Ascending aorta (tissue), 2 donors: ENCODE data around the gene KRT6A. TPM values are rescaled to one million over a fixed set of nuclear protein-coding genes. Genes with fewer than 3 reads are reported as not detected.

Experiments used
- DNase-seq, 2 donors: peaks; one replicate each; pipeline ENCODE4 v3.0.0-alpha.2; 2019; ENCODE audit warnings: low spot score in 2 of 2
- H3K27ac ChIP-seq, 2 donors: fragments of 200-600 bp; sonication (generic); one replicate each; pipeline ENCODE4 v1.5.1; 2016 to 2017; ENCODE audit warnings: mild to moderate bottlenecking in 1 of 2
- H3K27me3 ChIP-seq: fragments of 200-600 bp; sonication (generic); one replicate; pipeline ENCODE4 v1.5.1; 2017
- H3K36me3 ChIP-seq, 2 donors: fragments of 200-600 bp; sonication (generic); one replicate each; pipeline ENCODE4 v1.5.1; 2016
- H3K4me1 ChIP-seq, 2 donors: fragments of 200-600 bp; sonication (generic); one replicate each; pipeline ENCODE4 v1.5.1; 2016 to 2017; ENCODE audit warnings: mild to moderate bottlenecking in 1 of 2
- H3K4me3 ChIP-seq, 2 donors: fragments of 200-600 bp; sonication (generic); one replicate each; pipeline ENCODE4 v1.5.1; 2016 to 2017; ENCODE audit warnings: mild to moderate bottlenecking in 1 of 2
- H3K9me3 ChIP-seq, 2 donors: fragments of 200-600 bp; sonication (generic); one replicate each; pipeline ENCODE4 v1.5.1; 2016
- intact Hi-C: fragments of 100-400 bp; cut with DNase I; formaldehyde crosslinking; loops from one replicate; pipeline ENCODE4 v1.15.1; 2023
- total RNA-seq: library from RNA; depleted of rRNA; stranded (reverse); fragments of >200 nt; gene quantifications from one replicate; pipeline ENCODE4 v1.1.0, GENCODE V29; 2016
- TF ChIP-seq, protein P1 (sequence below), 3 experiments: fragments of 200-600 bp in 2 of 3; fragments of 450-650 bp in 1 of 3; sonication (generic) in 2 of 3; IDR thresholded peaks; one replicate each; pipeline ENCODE4 v1.5.1; 2016 to 2019; ENCODE audit warnings: antibody characterized with exemption in 3 of 3, mild to moderate bottlenecking in 1 of 3, moderate library complexity in 1 of 3

KRT6A gene
- total RNA-seq, 1 donor from 2014 or later: 3.4 TPM

DNA sequence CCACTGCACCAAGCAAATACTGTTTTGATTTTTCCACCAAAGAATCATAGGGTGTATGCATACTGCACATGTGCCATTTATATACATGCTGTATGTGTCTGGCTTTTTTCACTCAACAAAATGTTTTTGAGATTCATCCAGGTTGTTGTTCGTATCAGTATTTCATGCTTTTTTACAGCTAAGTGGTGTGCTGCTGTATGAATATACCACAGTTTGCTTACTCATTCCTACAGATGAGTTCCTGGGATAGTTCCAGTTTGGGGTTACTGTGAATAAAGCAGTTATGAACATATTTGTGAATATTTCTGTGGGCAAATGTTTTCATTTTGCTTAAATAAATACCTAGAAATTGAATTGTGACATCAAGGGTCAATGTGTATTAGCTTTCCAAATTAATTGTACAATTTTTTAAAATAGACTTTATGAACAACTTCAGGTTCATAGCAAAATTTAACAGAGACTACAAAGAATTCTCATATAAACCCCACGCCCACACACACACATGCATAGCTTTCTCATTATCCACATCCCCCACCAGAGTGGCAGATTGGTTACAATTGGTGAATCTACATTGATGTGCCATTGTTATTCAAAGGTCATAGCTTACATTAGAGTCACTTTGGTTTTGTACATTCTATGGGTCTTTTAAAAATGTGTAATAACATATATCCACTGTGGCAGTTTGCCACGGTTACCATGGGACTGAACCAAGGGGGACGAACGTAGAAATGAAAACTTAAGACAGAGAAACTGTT lies 6.9 kb upstream of the KRT6A start:
- TF ChIP-seq, protein P1, sequence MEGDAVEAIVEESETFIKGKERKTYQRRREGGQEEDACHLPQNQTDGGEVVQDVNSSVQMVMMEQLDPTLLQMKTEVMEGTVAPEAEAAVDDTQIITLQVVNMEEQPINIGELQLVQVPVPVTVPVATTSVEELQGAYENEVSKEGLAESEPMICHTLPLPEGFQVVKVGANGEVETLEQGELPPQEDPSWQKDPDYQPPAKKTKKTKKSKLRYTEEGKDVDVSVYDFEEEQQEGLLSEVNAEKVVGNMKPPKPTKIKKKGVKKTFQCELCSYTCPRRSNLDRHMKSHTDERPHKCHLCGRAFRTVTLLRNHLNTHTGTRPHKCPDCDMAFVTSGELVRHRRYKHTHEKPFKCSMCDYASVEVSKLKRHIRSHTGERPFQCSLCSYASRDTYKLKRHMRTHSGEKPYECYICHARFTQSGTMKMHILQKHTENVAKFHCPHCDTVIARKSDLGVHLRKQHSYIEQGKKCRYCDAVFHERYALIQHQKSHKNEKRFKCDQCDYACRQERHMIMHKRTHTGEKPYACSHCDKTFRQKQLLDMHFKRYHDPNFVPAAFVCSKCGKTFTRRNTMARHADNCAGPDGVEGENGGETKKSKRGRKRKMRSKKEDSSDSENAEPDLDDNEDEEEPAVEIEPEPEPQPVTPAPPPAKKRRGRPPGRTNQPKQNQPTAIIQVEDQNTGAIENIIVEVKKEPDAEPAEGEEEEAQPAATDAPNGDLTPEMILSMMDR (IDR thresholded peaks at IDR 0.05): no peak
- no peak overlapping the region for H3K4me3 ChIP-seq
- intact Hi-C loops: no loop called here
- H3K4me1 ChIP-seq: no peaks in the 10 kb centered on the region
- no peak overlapping the region for H3K27ac ChIP-seq
- no peak for DNase-seq
- H3K36me3 ChIP-seq: no peaks in the 10 kb centered on the region
- no peaks in the 10 kb centered on the region for H3K27me3 ChIP-seq
- H3K9me3 ChIP-seq: no peaks in the 10 kb centered on the region

DNA sequence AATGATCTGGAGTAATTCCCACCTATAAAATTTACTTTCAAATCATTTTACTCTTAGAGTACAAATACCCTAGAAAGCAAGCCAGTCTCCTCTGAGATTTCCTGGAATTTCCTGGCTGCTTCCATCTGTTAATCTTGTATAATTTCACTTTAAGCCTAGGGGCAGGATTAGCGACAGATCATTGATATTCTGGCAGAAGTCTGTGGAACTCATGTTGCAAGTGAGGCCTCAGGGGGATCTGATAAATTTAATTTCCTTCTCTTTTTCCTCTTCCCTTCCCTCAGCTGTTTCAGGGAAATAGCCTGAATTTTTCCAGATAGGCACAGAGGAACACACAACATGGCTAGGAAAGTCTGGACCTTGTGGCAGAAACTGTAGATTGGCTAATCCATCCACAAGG lies 5.9 kb upstream of the KRT6A start:
- TF ChIP-seq, protein P1 (IDR thresholded peaks at IDR 0.05): no peak
- no peaks in the 10 kb centered on the region for H3K4me1 ChIP-seq
- no peaks in the 10 kb centered on the region for H3K9me3 ChIP-seq
- no peak overlapping the region for H3K4me3 ChIP-seq
- no peak for DNase-seq
- peaks cover 4% of the 10 kb centered on the region for H3K27me3 ChIP-seq
- H3K36me3 ChIP-seq: no peaks in the 10 kb centered on the region
- intact Hi-C loops: no loop called here
- H3K27ac ChIP-seq: no peak overlapping the region

DNA sequence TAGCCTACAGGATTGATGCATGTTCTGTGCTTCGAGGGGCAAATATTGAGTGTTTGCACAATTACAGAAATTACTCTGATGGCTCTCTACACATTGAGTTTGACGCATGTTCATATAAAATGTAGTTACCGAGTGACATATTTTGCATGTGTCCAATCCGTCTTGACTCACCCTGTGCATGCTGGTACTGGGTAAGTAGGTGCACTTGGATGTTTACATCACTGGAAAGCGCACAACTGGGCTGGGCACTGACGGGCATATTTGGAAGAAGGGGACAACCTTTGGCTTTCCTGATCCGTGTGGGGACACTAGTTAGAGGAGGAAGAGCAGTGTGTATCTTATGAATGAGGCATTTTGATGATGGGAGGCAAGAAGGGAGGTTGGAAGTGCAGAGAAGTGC lies 4.9 kb upstream of the KRT6A start:
- H3K9me3 ChIP-seq: no peaks in the 10 kb centered on the region
- peaks cover 4% of the 10 kb centered on the region for H3K27me3 ChIP-seq
- no peak overlapping the region for H3K4me3 ChIP-seq
- TF ChIP-seq, protein P1 (IDR thresholded peaks at IDR 0.05): no peak
- no peak for DNase-seq
- H3K36me3 ChIP-seq: no peaks in the 10 kb centered on the region
- H3K4me1 ChIP-seq: no peaks in the 10 kb centered on the region
- intact Hi-C loops: no loop called here
- no peak overlapping the region for H3K27ac ChIP-seq

DNA sequence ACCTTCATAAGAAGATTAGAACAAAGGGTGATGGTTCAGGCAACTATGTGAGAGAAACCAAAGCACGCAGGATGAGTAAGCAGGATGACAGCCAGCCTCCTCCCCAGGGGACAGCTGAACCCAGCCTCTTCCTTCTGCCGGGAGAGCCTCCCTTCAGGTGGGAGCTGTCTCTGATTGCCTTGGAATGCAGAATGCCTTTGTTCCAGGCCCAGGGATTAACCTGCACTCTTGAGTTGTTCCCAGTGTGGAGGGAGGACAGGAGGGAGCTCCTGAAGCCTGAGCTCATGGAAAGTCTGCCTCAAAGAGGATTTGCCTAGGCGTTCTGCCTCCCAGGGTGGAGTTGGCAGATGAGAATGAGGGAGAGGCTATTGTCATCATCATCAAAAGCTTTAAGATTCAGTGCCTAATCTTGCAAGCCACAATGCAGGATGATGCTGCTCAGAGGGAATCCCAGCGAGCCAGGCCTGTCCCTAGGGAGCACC lies 3.6 kb upstream of the KRT6A start:
- no peaks in the 10 kb centered on the region for H3K36me3 ChIP-seq
- TF ChIP-seq, protein P1 (IDR thresholded peaks at IDR 0.05): no peak
- H3K9me3 ChIP-seq: no peaks in the 10 kb centered on the region
- H3K4me3 ChIP-seq: no peak overlapping the region
- DNase-seq: no peak
- no peak overlapping the region for H3K27ac ChIP-seq
- H3K27me3 ChIP-seq: peaks cover 4% of the 10 kb centered on the region
- no peaks in the 10 kb centered on the region for H3K4me1 ChIP-seq
- intact Hi-C loops: no loop called here

DNA sequence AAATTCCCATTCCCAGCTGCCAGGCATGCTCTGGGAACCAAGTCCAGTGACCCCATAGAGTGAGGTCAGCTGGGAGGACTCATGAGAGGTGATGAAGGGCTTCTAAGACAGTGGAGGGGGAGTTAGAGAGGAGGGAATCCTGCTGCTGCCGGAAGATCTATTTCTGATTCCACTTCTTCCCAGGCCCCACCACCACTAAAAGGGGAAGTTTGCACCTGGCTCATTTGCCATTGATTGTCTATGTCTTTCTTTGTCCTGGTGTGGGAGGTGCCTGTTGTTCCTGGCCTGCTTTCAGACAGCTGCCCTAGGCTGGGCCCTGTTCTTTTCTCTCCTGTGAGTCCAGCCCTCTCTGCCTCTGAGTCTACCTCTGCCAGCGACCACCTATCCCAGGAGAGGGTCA lies 3.0 kb upstream of the KRT6A start:
- H3K27ac ChIP-seq: no peak overlapping the region
- no peak overlapping the region for H3K4me3 ChIP-seq
- intact Hi-C loops: no loop called here
- H3K9me3 ChIP-seq: no peaks in the 10 kb centered on the region
- H3K36me3 ChIP-seq: no peaks in the 10 kb centered on the region
- DNase-seq: no peak
- TF ChIP-seq, protein P1 (IDR thresholded peaks at IDR 0.05): no peak
- no peaks in the 10 kb centered on the region for H3K4me1 ChIP-seq
- H3K27me3 ChIP-seq: peaks cover 4% of the 10 kb centered on the region
